CD4-positive, alpha-beta T cell treated with Interleukin-1 beta for 1 hour (primary cell): ENCODE results near the gene SPOUT1.

Source experiments
- DNase-seq, 2 donors: peaks; one replicate each; pipeline ENCODE4 v3.0.0-alpha.2; 2020 to 2022

SPOUT1 gene

DNA sequence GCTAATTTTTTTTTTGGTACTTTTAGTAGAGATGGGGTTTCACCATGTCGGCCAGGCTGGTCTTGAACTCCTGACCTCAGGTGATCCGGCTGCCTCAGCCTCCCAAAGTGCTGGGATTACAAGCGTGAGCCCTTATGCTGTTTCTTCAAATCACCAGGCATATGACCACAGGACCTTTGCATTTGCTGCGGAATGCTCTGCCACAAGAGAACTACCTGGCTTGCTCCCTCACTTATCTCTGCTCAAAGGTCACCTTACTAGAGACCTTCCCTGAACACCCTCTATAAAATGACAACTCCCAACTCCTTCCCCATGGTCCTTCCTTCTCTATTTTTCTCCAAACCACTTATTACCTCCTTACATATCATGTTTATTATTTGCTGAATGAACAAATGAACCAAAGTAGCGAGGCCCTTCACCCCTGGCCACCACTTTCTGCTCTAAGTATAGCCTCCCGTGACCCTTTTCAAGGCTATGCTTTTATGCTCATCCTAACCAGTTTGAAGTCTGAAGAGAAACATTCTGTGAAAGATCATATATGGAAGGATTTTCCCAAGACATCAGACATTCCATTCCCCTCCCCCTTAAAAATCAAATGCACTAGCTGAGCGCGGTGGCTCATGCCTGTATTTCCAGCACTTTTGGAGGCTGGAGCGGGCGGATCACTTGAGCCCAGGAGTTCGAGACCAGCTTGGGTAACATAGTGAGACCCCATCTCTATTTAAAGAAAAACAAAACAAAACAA, 59.1 kb downstream of the SPOUT1 start:
- no peak for DNase-seq
